Measurements from ENCODE around the gene SEC31A.

Gene SEC31A

DNA sequence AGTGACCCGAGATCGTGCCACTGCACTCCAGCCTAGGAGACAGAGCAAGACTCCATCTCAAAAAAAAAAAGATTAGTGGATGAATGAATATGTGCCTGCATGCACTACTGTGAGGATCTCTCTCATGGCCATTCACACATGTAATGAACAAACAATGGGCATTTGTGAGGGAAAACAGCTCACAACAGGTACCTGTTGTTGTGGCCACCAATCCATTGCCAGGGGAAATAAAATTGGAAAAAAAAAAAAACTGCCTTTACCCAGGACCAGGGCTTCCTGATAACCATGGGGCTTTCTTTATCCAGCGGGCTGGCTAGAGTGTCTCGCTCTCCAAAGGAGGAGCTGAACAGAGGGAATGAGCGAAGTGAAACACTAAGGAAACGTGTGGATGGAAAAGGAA, 99.8 kb downstream of the SEC31A start:
- DNase-seq: no peak

DNA sequence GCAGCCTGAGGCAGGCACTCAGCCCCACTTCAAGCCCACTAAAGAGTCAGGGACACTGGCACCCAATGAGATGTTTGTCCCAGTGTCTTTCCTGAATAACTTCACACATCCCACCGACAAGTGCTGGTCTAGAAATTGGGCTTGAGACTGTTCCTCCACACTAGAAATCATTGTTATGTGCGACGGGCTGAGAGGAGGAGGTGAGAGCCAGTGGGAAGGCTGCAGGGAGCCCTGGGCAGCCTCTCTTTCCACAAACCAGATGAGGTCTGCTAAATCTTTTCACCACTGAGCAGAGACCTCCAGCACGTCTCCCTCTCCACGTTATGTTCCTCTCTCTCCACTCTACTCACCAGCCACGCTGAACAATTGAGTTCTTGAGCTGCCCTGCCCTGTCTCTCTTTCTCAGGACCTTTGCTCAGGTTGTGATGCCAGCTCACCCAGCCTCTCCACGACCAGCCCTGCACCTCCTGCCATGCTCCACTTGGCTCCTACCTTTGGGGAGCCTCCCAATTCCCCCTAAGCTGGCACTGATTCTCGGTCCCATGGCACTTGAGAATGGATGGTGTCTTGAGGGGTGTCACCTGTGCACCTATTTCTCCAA, 100.8 kb downstream of the SEC31A start:
- no peak for DNase-seq

DNA sequence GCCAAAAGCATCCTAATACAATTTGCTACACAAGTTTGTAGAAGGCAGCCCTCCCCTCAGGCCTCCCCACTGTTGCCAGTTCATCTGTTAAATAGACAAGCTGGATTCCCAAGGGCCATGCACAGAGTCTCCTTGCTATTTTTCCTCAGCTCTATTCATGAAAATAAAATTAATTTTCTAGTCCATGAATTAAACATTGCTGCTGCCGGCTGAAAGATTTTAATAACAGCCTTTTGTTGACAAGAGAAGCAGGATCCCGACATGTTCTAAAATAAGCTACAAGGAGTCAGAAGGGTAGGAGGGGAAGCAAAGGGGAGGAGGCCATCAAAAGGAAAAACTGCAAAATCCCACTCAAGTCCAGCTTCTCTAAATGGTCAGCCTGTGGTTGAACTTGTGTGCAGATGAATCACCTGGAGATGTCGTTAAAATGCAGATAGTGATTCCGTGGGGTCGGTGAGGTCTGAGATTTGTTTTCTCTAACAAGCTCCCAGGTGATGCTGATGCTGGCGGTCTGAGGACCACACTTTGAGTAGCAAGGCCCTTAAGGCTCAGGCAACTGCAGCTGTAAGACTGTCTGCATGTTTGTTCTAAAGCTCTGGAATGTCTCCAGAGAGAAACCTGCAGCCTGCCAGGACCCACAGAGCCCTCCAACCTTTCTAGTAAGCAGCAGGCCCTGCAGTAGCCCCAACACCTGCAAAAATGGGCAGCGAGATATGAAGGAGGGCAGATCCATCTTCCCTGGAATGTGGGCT, 101.8 kb downstream of the SEC31A start:
- DNase-seq: no peak

DNA sequence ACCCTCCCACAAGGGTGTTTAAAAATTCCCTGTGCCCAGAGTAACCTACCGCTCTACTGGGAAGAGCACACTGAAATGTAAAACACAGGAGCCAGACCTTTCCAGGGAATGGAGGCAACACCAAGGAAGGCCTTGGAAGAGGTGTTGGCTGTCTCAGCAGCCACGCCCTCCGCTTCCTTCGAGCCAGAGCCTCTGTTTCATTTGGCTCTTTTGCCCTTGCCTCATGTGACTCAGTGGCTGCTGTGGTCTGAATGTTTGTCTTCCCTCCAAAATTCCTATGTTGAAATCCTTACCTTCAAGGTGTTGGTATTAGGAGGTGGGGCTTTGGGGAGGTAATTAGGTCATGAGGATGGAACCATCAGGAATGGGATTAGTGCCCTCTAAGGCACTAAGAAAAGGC, 103.6 kb downstream of the SEC31A start:
- DNase-seq: no peak

DNA sequence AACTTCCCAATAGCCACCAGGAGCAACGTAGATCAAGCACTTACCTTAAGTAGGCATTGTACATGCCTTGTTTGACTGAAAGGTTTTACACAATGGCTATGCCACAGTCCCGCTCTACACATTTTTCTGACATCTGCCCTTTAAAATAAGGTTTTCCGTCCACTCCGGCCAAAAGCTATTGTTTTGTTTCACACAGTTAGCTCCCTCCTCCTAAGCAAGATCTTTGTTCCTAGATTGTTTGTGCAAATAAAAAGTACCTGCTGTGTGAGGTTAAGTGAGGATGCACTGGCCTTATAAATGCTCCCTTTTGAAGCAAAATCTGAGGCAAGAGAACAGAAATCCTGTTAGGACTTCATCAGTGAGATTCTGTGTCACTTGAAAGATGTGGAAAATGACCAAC, 104.1 kb downstream of the SEC31A start:
- DNase-seq: no peak

DNA sequence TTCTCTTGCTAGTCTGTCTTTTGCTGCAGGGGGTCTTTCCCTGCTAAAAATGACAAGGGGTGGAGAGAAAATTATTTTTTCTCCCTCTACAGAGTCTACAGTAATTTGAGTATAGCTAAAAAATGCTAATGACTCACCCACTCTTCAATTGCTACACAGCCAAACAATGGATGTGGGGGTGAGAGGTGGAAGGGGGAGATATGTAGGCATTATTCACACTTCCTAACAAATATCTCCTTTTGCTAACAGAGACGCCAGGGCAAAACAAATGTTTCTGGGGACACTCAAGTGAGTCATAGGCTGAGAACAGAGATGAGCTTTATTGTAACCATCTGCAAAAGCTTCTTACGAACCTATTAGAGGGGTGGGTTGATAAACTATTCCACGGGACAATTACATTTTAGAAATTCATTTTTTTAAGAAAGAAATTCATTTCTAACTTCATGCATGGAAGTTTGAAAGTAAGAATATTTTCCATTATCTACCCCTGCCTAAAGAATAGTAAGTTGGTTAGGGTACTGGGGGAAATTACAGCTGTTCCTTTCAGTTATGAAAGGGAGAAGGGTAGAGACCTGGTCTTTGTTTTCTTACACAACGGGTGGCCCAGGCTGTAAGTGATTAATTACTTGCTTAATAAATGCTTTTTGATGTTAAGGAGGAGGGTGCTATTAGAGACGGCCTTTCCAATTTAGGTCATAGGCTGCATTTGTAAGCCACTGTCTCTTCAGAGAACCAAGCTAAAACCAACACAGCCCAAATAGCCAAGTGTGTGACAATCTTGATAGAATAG, 105.1 kb downstream of the SEC31A start:
- no peak for DNase-seq

DNA sequence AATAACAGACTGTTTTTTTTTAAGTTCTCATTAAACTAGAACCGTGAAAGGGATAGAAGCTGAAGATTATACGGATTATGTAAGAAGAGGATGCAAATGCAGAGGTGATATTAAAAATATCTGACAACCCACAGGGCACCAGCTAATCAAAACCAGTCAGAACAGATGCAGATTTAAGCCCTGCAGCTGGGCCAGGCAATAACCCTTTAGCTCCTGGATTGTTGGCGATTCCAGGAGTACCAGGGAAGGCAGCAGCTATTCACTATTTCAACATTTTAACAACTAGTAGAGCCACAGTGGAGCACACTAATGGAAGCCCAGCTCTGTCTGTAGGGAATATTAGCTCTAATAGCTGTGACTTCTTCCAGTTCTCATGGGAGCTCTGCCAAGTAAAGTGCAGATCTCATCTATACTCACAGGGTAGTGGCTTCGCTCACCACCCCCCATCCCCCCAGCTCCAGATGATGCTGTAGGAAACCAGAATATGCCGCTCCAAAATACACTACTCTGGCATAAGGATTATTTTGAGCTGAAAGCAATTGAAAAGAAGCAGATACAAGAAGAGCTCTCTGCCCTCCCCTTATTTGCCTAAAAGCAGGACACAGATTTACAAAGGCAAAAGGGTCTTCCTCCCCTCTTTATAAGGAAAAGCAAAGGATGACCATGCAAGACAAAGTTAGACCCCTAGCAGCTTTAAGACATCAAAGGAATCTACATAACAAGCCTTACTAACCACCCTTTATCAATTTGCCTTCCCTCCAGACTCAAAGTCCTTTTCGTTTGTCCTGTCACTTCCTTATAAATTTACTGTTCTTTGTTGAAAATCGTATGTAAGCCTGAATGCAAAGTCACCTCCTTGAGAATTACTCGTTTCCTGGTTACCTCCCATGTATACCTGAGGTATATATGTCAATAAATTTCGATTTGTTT, 106.0 kb downstream of the SEC31A start:
- DNase-seq: no peak

DNA sequence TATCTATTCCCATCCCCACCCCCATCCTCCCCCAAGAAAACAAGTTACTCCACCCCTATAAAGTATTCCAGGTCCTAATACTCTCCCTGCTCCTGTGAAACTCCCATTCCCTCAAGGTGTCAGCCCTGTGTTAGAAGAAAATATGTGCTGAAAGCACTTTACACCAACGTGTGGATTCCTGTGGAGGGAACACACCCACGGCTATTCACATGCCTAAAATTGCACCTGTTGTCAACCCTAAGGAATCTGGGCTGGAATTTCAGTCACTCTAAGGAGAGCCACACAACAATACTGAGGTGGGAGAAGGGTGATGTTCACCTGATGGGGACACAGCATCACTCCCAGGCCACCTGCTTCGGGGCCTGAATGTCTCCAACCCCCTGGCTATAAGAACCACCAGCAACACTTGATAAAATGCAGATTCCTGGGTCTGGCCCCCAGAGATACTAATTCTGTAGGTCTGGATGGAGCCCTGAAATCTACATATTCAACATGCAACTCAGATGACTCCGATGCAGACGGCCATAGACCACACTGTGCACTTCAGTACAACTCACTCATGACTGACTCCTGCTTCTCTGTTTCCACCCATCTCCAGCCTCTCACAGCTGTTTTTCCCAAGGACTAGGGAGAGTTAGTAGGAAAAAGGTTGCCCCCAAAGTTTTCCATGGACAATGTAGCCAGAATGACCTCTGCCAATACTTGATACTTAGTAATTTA, 108.2 kb downstream of the SEC31A start:
- no peak for DNase-seq

DNA sequence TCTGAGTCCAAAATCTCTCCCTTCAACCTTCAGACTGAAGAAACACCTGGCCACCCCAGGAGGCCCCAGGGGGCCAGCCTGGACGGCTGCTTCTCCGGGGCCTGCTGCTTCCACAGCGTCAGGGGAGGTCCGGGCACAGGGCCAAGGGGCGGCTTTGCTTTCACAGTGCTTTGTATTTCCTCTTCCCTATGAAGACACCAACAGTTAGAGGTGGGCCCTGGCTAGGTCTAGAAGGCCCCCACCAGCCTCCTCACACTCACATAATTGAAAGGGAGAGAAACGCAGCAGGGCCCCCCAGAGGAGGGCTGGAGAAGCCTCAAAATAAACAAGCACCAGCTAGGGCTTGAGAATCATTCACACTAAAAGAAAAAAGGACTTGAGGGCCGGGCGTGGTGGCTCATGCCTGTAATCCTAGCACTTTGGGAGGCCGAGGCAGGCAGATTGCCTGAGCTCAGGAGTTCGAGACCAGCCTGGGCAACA, 110.2 kb downstream of the SEC31A start:
- DNase-seq: no peak

GRCh38 chr4:82780170-82780751, 110.7 kb downstream of the SEC31A start:
- DNase-seq: no peak

DNA sequence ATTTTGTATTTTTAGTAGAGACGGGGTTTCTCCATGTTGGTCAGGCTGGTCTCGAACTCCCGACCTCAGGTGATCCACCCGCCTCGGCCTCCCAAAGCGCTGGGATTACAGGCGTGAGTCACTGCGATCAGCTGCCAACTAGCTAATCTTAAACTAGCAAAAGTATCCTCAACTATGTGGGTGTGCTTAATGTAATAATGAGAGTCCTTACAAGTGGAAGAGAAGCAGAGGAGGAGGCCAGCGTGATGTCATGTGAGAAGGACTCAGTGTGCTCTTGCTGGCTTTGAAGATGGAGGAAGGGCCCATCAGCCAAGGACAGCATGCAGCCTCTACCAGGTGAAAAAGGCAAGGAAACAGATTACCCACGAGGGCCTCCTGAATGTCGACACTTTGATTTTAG, 111.9 kb downstream of the SEC31A start:
- DNase-seq: no peak

GRCh38 chr4:82777857-82778525, 113.0 kb downstream of the SEC31A start:
- no peak for DNase-seq

DNA sequence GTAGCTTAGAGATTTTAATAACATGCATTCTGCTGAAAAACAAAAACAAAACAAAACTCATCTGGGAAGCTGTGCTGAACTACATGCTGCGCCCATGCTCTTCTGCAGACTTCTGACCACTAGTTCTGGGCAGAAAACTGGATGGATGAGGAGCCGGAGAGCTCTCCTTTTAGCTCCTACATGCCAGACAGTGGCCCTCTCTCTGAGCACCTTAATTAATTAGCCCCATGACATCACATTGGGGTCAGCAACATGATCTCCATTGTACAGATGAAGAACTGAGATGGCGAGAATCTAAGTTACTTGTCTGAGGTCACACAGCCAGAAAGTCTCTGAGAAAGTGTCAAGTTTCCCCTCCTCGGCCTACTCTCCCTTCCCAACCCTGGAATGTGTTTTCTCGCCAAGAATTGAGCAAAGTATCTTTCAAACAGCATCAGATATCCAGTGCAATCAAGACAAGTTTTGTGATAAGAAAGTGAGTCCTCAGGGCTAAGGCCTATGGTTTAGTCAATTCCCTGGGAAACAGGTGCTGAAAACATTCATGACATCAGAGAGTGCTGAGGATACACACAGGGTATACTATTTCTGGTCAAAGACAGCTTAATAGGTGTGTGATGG, 113.9 kb downstream of the SEC31A start:
- no peak for DNase-seq

- no peak for DNase-seq
Observed at GRCh38 chr4:82775243-82775642, 115.7 kb downstream of the SEC31A start.

- no peak for DNase-seq
Observed at GRCh38 chr4:82774711-82775171, 116.2 kb downstream of the SEC31A start.

DNA sequence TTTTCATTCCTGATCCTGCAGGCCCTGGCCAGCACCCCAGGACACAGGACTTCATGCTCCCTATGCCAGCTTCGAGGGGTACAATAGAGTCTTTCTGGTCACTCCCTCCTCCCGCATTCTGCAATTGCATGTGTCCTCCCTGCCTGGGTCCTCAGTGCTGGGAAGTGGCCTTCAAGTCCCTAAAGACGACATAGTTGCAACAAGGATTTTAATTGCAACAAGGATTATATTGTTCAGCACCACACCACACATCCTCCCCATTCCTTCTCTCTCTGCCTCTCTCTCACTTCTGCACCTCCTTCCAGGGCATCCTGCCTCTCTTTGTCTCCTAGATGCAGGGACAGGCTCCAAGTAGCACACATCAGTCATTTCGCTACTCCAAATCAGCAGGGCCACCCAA, 117.9 kb downstream of the SEC31A start:
- no peak for DNase-seq

- DNase-seq: no peak
Observed at GRCh38 chr4:82770607-82771006, 120.3 kb downstream of the SEC31A start.

Measured in activated CD4-positive, alpha-beta T cell treated with anti-CD3 and anti-CD28 coated beads for 1 hour (primary cell).